ELF-1 (cell line): ENCODE measurements around the gene ZNF226.
"Not testable (repeated sequence)": the region's sequence is repeated elsewhere in the genome, so short reads cannot be mapped to it uniquely, and the experiment has no call there.

Experiments used
- DNase-seq: peaks from one replicate; pipeline ENCODE4 v3.0.0-alpha.2; 2016; ENCODE audit warnings: low read depth, low spot score

Gene ZNF226

GRCh38 chr19:44164673-44165512 lies at the start of gene ZNF226:
Gene ZNF226, plus strand, starts transcription at chr19:44165100. Its CDS starts 4,981 bp downstream, at chr19:44170081.
- DNase-seq: peak; percentile 95

- DNase-seq: not testable (repeated sequence)
Measured at GRCh38 chr19:44121162-44121561, 43.7 kb upstream of the ZNF226 start.

DNA sequence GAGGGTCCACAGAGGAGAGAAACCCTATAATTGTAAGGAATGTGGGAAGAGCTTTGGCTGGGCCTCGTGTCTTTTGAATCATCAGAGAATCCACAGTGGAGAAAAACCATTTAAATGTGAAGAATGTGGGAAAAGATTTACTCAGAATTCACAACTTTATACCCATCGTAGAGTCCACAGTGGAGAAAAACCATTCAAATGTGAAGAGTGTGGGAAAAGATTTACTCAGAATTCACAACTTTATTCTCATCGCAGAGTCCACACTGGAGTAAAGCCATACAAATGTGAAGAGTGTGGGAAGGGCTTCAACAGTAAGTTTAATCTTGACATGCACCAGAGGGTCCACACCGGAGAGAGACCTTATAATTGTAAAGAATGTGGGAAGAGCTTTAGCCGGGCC lies 32.9 kb upstream of the ZNF226 start:
- DNase-seq: no peak

DNA sequence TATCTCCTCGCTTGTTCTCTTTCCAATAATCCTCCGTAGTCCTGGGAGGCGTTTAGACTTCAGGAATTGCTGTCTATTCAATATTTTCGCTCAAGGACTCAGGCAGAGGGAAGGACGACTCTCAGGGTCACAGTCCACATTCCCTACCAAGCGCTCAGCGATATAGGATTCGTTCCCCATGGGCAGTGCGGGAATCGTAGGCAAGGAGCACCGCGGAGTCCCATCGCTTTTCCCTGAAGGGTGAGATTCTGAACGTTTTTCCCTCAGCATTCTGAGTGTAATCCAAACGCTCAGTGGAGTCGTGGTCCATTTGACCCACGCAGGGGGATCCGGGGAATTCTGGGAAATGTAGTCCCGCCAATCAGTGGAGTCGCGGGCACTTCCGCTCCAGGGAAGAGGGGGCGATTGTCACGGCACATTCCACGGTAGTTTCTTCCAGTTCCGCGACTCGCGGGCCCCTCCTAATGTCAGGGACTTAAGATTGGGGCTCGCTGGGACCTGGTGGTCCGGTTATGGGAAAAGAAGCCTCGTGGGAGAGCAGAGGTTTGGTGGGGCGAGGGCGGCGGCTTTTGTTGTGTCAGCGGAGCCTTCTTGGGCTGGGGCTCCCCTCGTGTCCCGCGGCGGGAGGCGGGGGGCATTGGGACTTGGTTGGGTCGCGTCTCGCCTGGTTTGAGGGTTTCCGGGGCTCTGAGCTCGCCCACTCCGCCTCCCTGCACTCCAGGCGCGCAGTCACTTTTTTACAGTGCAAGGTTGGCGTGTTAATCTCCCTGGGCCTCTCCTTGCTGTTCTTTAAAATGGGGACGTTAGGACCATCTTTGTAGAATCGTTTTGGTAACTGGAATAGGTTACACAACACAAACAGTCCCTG lies 23.5 kb upstream of the ZNF226 start, which contains the start of gene ZNF234:
ZNF234 (plus strand) TSS at position 364 of the 868 bp plus-strand sequence. CDS start 3,079 bp downstream, outside the sequence.
- DNase-seq: peak; percentile 73

- DNase-seq: no peak
Measured at GRCh38 chr19:44142059-44142433, 22.9 kb upstream of the ZNF226 start.

- no peak for DNase-seq
Measured at GRCh38 chr19:44149776-44150175, 15.1 kb upstream of the ZNF226 start.

- no peak for DNase-seq
Measured at GRCh38 chr19:44151491-44151890, 13.4 kb upstream of the ZNF226 start.

DNA sequence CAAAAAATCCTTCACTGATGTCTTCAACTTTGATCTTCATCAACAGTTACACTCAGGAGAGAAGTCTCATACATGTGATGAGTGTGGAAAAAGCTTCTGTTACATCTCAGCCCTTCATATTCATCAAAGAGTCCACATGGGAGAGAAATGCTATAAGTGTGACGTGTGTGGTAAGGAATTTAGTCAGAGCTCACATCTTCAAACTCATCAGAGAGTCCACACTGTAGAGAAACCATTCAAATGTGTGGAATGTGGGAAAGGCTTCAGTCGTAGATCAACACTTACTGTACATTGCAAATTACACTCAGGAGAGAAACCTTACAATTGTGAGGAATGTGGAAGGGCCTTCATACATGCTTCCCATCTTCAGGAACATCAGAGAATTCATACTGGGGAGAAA lies 8.4 kb upstream of the ZNF226 start:
- no peak for DNase-seq

GRCh38 chr19:44163789-44164188 lies 1.1 kb upstream of the ZNF226 start:
- DNase-seq: no peak

GRCh38 chr19:44164327-44164672 lies 600 bp upstream of the ZNF226 start:
- no peak for DNase-seq

GRCh38 chr19:44170660-44171059 lies 5.8 kb downstream of the ZNF226 start:
- not testable (repeated sequence) for DNase-seq

- DNase-seq: no peak
Measured at GRCh38 chr19:44176590-44176989, 11.7 kb downstream of the ZNF226 start.

- DNase-seq: no peak
Measured at GRCh38 chr19:44180968-44181367, 16.1 kb downstream of the ZNF226 start.

DNA sequence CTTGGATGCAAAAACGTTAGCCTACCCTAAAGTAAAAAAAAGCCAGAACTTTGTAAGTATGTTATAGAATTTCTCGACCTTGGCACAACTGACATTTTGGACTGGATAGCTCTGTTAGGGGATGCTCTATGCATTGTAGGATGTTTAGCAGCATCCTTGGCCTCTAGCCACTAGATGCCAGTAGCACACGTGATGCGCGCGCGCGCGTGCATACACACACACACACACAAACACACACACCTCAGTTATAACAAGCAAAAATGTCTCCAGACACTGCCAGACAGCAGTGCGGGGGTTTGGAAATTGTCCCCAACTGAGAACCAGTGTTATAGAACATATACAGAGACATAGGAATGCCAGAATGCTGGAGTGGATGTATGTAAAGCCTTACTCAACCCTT lies 17.2 kb downstream of the ZNF226 start:
- DNase-seq: no peak

DNA sequence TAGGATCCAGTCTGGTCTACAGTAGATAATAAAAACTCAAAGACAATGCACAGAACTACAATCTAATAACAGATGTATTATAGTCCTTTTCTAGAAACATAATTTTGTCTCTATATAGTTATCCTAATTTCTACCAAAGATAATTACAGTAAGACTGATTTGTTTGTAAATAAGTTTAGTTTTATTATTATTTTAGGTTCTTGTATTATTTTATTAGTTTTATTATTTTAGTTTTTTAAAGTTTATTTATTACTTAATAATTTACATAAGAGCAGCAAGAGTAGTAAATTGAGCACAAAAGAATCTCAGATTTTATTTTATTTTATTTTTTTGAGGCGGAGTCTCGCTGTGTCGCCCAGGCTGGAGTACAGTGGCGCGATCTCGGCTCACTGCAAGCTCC lies 25.1 kb downstream of the ZNF226 start:
- no peak for DNase-seq

GRCh38 chr19:44192127-44192526 lies 27.2 kb downstream of the ZNF226 start:
- DNase-seq: no peak

DNA sequence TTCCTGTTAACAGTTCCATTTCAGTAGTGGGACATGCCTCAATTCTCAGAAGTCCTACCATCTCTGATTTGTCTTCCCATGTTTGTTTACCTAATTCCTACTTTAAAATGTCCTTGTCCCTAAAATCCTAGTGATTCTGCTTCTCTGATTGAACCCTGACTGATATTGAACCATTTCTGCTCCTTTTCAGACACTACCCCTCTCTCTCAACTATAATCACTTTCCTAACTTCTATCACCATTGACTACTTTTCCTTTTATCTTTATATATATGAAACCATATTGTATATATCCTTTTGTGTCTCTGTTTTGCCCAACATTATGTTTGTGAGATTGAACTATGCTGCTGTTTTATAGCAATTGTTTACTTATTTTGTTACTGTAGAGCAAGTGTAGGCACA lies 31.9 kb downstream of the ZNF226 start:
- no peak for DNase-seq

GRCh38 chr19:44202470-44202869 lies 37.6 kb downstream of the ZNF226 start:
- DNase-seq: no peak

DNA sequence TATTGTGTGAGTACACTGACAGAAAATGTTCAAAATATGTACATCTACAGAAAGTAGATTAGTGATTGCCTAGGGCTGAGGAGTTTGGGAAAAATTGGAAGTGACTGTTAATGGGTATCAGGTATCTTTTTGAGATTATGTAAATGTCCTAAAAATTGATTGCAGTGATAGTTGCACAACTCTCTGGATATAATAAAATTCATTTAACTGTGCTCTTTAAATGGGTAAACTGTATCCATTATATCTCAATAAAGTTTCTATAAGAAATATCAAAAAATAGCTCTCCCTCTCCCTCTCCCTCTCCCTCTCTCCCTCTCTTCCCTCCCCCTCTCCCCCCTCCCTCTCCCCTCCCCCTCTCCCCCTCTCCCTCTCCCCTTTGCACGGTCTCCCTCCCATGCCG lies 38.1 kb downstream of the ZNF226 start:
- no peak for DNase-seq

- not testable (repeated sequence) for DNase-seq
Measured at GRCh38 chr19:44203877-44204276, 39.0 kb downstream of the ZNF226 start.

- no peak for DNase-seq
Measured at GRCh38 chr19:44204772-44205171, 39.9 kb downstream of the ZNF226 start.

GRCh38 chr19:44207126-44207803 lies 42.4 kb downstream of the ZNF226 start:
- DNase-seq: peak; percentile 93
